Measurements from ENCODE around the gene PLAU.

GRCh38 chr10:73873838-73874215 lies 37.1 kb upstream of the PLAU start:
- no peak for TF ChIP-seq EZH2phosphoT487 (IDR thresholded peaks at IDR 0.05; ENCODE audit: borderline replicate concordance, low read depth, low read length)
- TF ChIP-seq CTCF (conservative IDR thresholded peaks at IDR 0.05; ENCODE audit: low read length), result no peak

Data from OCI-LY7 (cell line).